Hematopoietic multipotent progenitor cell treated with erythropoietin and hydrocortisone succinate and interleukin-3 and kit ligand, for 6 days (in vitro differentiated cells): Measurements from ENCODE around the gene APAF1.
A peak's percentile ranks its signal among the peaks of the same experiment; 100 is the strongest.

Experiments
- DNase-seq: peaks from one replicate; pipeline ENCODE4 v3.0.0-alpha.2; 2015

APAF1 gene

DNA sequence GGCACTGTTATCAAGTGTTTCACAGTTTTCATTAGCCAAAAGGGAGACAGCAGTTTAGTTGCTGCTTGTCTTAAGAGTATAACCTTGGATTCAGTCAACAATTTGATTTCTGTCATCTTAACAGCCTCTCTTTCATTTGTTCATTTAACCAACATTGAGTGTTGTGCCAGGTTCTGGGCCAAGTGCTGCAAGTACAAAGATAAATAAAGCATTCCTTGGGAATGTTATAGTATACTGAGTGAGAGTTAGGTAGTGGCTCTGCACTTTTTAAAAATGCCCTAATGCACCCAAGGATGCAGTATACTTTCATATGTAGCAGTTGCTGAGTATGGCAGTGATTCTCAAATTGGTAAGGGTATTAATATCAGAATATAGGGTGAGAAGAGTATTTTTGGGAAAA, 15.4 kb downstream of the APAF1 start:
- no peak for DNase-seq

DNA sequence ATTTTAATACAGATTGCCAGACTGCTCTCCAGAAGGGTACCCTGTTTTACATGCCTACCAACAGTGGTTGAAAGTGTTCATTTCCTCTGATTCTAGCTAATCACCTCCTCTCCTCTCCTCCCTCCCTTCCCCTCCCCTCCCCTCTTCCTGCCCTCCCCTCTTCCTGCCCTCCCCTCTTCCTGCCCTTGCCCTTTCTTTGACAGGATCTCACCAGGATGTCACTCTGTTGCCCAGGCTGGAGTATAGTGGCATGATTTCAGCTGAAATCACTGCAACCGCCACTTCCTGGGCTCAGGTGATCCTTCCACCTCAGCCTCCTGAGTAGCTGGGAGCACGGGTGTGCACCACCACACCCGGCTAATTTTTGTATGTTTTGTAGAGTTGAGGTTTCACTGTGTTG, 24.7 kb downstream of the APAF1 start:
- no peak for DNase-seq

GRCh38 chr12:98671459-98671858, 26.4 kb downstream of the APAF1 start:
- DNase-seq: no peak

DNA sequence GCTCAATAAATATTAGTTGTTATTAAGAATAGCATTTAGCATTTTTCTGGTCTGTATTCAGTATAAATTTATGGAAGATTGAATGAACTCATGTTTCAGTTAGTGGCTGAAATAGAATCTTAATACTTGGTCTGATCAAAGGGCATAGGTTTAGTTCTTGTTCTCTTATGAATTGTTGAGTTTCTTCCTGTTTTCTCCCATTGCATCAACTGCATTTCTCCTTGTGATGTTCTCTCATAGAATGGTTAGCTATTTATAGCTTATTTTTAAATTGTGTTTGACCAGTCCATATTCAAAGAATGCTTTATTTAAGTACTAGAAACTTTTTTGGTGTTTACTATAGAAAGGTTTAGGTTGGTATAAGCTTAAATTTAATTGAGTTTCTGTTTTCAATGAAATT, 29.8 kb downstream of the APAF1 start:
- DNase-seq: no peak

GRCh38 chr12:98678236-98678945, 33.3 kb downstream of the APAF1 start:
- no peak for DNase-seq

DNA sequence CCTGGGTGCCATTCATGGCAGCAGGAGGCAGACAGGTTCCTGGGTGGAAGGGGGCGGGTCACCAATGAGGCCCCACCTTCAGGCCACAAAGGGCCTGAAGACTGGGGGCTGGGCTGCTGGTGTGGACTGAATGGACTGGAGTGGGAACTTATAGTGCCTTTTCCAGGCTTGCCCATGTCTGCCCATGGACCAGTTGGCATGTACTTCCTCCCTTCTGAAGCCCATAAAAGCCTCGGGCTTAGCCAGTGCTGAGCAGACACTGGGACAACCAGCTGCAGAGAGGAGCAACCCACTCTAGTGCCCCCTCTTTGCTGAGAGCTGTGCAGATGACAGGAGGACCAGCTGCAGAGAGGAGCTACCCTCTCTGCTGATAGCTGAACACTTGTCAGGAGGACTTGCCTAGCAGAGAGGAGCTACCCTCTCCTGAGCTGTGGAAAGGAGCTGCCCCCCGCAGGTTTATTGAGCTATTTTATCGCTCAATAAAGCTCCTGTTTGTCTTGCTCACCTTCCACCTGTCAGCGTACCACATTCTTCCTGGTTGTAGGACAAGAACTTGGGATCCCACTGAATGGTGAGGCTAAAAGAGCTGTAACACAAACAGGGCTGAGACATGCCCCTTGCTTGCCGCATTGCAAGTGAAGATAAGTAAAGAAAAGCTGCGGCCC, 34.0 kb downstream of the APAF1 start:
- no peak for DNase-seq

DNA sequence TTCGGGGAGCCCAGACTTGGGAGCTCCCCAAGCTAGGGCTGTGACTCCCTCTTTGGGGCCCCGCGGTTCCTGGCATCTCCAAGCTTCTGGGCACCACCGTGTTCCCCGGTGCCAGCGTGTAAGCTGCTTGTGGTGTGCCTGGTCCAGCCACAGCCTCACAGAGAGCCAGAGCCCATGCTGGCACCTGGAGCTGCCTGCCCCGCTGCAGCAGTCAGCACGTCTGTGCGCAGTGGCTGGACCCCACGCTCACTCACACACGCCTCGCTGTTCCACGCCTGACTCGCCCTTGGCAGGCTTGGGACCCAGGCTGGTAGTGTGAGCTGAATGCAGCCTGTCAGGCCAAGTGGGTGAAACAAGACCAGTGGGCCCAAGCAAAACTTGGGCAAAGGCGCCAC, 34.5 kb downstream of the APAF1 start:
- no peak for DNase-seq

DNA sequence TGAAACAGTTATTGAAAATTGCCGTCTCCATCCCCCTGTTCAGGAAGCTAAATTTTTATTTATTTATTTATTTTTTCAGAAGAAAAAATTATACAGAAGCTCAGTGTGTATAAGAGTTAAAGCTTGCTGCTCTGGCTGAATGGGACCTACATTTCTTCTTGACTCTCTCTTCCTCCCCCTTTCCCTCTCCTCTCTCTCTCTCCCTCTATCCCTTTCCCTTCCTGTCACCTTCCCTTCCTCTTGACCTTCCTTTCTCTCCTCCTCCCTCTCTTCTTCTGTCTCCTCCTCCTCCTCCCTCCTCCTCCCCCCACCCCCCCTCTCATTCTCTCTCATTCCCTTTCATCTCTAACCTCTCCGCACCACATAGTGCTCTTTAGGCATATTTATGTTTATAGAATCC, 39.1 kb downstream of the APAF1 start:
- DNase-seq: no peak

GRCh38 chr12:98686603-98687002, 41.5 kb downstream of the APAF1 start:
- no peak for DNase-seq

DNA sequence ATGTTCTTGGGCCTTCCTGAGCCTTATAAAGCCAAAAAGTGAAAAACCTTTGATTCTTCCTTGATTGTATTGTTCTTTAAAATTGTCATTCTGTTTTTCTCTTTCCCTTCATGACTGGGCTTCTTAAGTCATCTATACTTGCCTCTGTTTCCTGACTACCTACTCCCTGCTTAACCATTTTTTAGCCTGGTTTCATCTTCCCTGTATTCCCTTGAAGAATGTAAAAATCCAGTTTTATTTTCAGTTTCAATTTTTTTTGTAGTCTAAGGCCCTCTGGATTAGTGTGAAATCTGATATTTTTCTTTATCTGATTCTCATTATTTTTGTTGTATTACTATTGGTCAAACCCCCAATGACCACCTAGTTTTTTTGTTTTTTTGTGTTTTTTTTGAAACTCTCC, 46.3 kb downstream of the APAF1 start:
- no peak for DNase-seq

- no peak for DNase-seq
Measured at GRCh38 chr12:98696036-98696646, 51.1 kb downstream of the APAF1 start.

GRCh38 chr12:98697209-98697608, 52.1 kb downstream of the APAF1 start:
- DNase-seq: no peak

DNA sequence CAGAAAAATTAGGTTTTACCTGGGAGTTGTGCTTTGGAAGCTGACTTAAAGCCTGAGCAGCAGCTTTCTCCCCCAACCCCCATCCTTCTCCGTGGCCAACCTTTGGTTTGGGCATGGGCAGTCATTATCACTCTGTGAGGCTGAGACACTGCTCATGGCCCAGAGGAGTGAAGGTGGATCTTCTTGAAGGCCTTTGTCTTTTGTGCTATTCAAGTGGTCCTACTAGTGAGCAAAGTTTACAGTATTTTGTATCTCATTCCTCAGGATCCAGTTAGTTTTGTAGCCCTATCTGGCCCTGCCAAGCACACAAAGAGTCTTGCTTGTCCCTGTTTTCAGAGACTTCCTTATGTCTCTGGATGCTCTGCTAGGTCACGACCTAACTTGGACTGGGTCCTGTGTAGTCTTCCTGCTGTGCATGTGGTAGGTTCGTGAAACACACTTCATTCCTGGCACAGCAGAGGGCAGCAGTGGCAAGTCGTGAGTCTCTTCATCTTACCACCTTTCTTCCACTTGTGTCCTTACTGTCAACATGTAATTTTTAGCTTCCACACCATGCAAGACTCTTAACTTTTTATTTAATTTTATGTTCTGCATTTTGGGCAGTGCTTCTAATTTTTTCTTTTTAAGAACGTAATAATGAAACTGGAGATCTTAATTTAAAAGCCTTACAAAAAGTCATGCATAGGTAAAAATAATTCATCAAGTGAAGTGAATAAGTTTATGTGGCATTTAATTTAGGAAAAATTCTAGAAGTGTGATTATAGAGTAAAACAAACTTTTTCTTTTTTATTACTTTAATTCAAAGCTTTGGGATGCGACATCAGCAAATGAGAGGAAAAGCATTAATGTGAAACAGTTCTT, 53.7 kb downstream of the APAF1 start:
- DNase-seq: peak; percentile 61

DNA sequence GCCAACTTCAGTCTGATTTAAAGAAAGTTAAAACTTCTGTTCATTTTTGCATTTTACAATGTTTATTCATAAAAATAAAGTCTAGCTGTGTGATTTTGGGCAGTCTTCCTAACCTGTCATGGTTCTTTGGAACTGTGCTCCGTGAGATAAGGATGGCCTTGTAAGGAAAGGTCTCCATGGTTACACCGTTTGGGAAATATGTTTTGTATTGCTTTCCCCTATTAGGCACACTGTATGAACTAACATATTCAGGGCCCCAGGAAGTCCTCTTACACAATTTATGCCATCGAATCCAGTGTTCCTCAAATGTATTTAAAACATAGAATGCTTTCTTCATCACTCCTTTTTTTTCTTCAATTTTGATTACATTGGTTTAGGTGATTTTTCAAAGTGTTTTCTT, 54.5 kb downstream of the APAF1 start:
- DNase-seq: no peak

DNA sequence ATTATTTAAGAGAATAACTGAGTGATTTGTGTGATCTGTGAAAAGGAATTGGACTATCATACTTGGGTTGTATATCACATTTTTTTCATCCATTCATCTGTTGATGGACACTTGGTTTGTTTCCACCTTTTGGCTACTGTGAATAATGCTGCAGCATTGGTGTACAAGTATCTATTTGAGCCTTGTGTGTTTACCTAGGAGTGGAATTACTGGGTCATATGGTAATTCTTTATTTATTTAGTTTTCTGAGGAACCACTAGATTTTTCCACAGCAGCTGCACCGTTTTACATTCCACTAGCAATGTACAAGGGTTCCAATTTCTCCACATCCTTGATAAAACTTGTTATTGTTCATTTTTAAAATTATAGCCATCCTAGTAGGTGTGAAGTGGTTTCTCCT, 56.1 kb downstream of the APAF1 start:
- DNase-seq: no peak

- DNase-seq: no peak
Measured at GRCh38 chr12:98709022-98709421, 63.9 kb downstream of the APAF1 start.

DNA sequence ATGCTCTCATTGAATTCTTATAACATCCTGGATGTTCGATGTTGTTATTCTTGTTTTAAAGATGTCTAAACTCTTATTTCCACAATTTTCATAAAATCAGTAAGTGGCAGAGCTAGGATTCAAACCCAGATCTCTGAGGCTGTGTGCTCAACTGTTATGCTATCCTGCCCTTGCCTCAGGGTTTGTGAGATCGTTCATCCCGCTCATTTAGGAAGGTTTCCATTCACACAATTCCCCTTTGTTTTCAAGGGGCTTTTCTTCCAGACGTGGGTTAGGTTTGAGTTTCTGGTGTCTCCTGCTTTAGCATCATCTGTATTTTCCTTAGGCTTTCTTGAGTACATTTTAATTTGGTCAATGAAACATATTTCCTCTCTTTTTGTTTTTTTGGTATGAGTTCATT, 69.3 kb downstream of the APAF1 start:
- no peak for DNase-seq

DNA sequence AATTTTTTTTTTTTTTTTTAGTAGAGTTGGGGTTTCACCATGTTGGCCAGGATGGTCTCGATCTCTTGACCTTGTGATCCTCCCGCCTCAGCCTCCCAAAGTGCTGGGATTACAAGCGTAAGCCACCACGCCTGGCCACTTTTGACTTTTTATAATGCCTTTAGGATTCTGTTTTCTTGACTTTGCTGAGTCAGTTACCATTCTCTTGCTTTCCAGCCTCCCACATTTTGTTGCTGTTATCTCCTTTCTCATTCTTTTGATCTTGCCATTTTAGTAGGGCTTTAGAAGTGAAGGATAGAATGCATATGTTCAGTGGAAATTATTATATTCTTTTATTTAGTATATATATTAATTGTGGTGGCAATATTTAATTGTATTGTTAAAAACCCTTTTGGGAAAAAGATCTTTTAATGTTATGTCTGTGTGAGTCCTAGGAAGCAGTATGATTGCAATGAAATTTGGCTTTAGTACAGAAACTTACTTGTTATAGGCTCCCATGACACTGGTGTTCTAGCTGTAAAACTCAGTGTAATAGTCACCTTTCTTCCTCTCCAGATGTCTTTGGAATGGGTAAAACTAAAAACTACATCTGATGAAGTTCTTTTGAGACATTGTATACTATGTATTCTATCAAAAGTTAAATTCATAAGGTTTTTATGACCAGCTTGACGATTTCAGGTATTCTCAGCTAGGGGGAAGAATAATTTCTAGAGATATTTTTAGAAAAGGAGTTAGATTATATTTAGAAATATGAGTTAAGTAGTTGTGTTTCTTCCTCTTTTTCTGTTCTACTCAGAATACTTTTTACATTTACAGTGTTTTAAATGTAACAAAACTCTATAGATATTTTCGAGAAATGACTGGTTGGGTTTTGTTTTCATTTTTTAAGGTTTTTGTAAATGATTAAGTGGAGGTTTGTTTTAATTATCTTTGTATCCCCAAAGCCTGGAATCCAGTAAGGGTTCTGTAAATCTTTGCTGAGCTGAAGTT, 74.7 kb downstream of the APAF1 start:
- no peak for DNase-seq

DNA sequence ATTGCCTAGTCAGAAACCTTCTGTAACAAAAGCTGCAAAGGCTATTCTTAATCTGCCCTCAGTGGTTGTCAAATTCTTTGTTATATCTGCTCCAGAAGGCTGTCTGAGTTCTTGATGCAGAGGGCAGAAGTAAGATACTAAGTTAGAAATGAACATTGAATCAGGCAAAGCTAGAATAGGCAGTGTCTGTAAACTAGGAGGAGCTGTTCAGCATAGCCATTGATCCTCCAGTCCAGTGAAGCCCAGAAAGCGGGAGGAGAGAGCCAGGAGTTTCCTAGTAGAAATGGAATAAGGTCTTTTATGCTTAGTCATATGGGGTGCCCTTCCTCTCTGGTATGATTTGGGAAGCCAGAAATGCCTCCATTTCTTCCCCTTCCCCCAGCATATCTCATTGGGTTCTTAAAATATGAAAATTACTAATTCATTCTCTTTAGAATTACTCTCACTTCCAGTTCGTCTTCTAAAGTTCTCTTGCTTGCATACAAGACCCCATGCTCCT, 76.2 kb downstream of the APAF1 start:
- DNase-seq: no peak

- DNase-seq: no peak
Measured at GRCh38 chr12:98724384-98725155, 79.5 kb downstream of the APAF1 start.
